ENCODE results near the gene SAMM50.
A peak's percentile ranks its signal among the peaks of the same experiment; 100 is the strongest.

The SAMM50 gene

GRCh38 chr22:44030051-44030701 lies 74.9 kb downstream of the SAMM50 start:
- no peak for DNase-seq (ENCODE audit: low read depth)

- no peak for DNase-seq (ENCODE audit: low read depth)
Measured at GRCh38 chr22:44030702-44031082, 75.5 kb downstream of the SAMM50 start.

- DNase-seq (ENCODE audit: low read depth): no peak
Measured at GRCh38 chr22:44031158-44031952, 76.1 kb downstream of the SAMM50 start.

- no peak for DNase-seq (ENCODE audit: low read depth)
Measured at GRCh38 chr22:44032126-44032730, 77.0 kb downstream of the SAMM50 start.

- DNase-seq (ENCODE audit: low read depth): no peak
Measured at GRCh38 chr22:44033287-44033686, 78.0 kb downstream of the SAMM50 start.

GRCh38 chr22:44033694-44034093 lies 78.5 kb downstream of the SAMM50 start:
- DNase-seq (ENCODE audit: low read depth): peak; percentile 16

DNA sequence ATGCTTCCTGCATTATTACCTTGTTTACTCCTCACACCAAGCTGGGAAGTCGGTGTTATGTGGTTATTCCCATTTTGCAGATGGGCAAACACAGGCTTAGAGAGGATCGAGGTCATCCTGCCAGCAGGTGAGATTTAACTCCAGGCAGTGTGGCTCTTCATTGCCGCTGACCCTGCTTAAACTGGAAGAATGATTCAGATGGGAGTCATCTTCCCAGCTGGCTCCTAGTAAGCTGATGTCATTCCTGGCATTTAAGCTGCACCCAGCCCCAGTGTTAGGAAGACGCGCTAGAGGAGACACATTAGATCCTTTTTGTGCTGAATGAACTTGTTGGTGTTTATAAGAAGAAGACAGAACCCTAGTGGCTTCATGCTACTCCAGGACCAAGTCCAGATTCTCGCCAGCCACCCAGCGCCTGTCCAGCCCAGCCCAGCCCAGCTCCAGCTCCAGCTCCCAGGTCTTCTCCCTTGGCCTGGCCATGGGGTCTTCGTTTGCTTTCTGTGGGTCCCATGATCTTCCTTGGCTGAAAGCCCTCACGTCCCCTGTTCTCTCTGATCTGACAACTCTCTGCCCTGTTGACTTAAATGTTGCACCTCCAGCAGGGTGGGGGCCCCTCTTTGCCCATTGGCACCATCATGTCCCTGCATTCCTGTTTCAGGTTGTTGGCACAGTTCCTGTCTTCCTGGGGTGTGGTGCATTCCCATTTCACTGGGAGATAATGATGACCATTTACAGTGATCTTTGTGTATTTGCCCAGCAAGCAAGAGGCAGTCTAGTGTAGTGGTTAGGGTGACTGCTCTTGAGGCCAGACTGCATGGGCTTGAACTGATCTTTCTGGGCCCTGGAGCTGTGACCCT lies 82.5 kb downstream of the SAMM50 start:
- DNase-seq (ENCODE audit: low read depth): peak; percentile 84

DNA sequence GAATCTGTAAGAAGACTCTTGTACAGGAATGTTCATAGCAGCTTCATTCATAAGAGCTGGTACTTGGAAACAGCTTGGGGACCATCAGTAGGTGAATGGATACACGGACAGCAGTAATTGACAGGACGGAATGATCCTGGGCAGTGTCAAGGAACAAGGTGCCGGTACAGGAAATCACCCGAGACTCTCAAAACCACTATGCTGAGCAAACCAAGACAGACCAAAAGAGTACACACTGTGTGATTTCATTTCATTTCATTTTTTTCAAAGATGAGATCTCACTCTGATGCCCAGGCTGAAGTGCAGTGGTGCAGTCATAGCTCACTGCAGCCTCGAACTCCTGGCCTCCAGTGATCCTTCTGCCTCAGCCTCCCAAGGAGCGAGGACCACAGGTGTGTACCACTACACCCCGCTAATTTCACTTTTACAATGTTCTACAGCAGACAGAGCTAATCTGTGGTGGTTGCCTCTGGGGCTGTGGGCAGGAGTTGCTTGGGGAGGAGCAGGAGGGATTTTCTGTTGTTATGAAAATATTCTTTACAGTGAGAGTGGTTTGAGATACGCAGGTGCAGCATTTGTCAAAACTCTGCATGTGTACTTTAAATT lies 84.4 kb downstream of the SAMM50 start:
- no peak for DNase-seq (ENCODE audit: low read depth)

- no peak for DNase-seq (ENCODE audit: low read depth)
Measured at GRCh38 chr22:44042249-44043218, 87.3 kb downstream of the SAMM50 start.

GRCh38 chr22:44045145-44045544 lies 89.9 kb downstream of the SAMM50 start:
- DNase-seq (ENCODE audit: low read depth): no peak

Measured in amniotic epithelial cell (primary cell).